GM12892 (cell line): Measurements from ENCODE around the gene DPEP2NB.
"Not testable (repeated sequence)": the region's sequence is repeated elsewhere in the genome, so short reads cannot be mapped to it uniquely, and the experiment has no call there.

Experiments
- POLR2A ChIP-seq: IDR thresholded peaks from 2 replicates; pipeline ENCODE4 v1.6.1; 2011; ENCODE audit warnings: low read depth, low read length, control low read depth
- TAF1 ChIP-seq: IDR thresholded peaks from 2 replicates; pipeline ENCODE4 v1.6.1; 2011; ENCODE audit warnings: low read depth, mild to moderate bottlenecking, control low read depth, low read length, borderline replicate concordance

DNA sequence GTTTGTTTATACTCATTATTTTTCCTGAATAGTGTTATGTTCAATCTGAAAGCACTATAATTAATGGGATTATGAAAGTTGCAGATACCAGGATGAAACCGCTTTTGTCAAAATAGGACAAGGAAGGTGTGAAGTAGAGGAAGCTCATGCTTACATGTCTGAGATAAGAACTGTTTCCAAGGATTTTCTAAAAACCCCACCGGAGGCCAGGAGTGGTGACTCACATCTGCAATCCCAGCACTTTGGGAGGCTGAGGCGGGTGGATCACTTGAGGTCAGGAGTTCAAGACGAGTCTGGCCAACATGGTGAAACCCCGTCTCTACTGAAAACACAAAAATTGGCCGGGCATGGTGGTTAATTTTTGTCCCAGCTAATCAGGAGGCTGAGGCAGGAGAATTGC, 14.4 kb upstream of the DPEP2NB start:
- TF ChIP-seq TAF1, POLR2A: not testable (repeated sequence)
